PC-3 (cell line): Measurements from ENCODE around the gene SPCS2. TPM values are rescaled to one million over a fixed set of nuclear protein-coding genes. Genes with fewer than 3 reads are reported as not detected.

Experiments used
- ATAC-seq: fragments of 200-7000 bp; cut with Tn5 transposase; 2 replicates; pipeline ENCODE4 v1.9.1; 2020; ENCODE audit warnings: mild to moderate bottlenecking, moderate library complexity
- BruUV-seq: library from RNA; stranded (reverse); fragments of 400-500 nt; replicated peaks from 2 replicates; lab custom pipeline; 2021; lab: Mats Ljungman, UMichigan
- CTCF ChIA-PET: fragments of 300-600 bp; sonication (Branson Sonifier 250); formaldehyde crosslinking; loops from one replicate; lab custom pipeline; 2022; ENCODE audit warnings: antibody characterized with exemption; lab: Charles Lee
- POLR2A ChIA-PET: fragments of 300-600 bp; sonication (Branson Sonifier 250); formaldehyde crosslinking; loops from one replicate; lab custom pipeline; 2022; ENCODE audit warnings: antibody characterized with exemption; ENCODE audit not compliant: unreplicated experiment; lab: Charles Lee
- DNase-seq: peaks from one replicate; pipeline ENCODE4 v3.0.0-alpha.2; 2015
- H2AFZ ChIP-seq: fragments of 300-600 bp; sonication (generic); 2 replicates; pipeline ENCODE4 v1.6.0; 2016; ENCODE audit warnings: antibody characterized with exemption, low read length
- H3F3A ChIP-seq: fragments of 300-600 bp; sonication (generic); one replicate; pipeline ENCODE4 v1.6.0; 2017; ENCODE audit warnings: antibody characterized with exemption, low read length, control low read depth, mild to moderate bottlenecking; ENCODE audit not compliant: unreplicated experiment
- H3K27ac ChIP-seq: fragments of 300-600 bp; sonication (generic); 2 replicates; pipeline ENCODE4 v1.5.1; 2016; ENCODE audit warnings: mild to moderate bottlenecking, low read length
- H3K27me3 ChIP-seq: fragments of 300-600 bp; sonication (generic); 2 replicates; pipeline ENCODE4 v1.6.1; 2016; ENCODE audit warnings: low read length, mixed read lengths
- H3K36me3 ChIP-seq: fragments of 300-600 bp; sonication (generic); 2 replicates; pipeline ENCODE4 v1.6.1; 2016; ENCODE audit warnings: low read depth, mixed run types, low read length, mixed read lengths
- H3K4me1 ChIP-seq: fragments of 300-600 bp; sonication (generic); 2 replicates; pipeline ENCODE4 v1.5.1; 2016; ENCODE audit warnings: low read length; ENCODE audit not compliant: insufficient read depth
- H3K4me2 ChIP-seq: fragments of 300-600 bp; sonication (generic); 2 replicates; pipeline ENCODE4 v1.6.0; 2016; ENCODE audit warnings: low read length
- H3K4me3 ChIP-seq: fragments of 300-600 bp; sonication (generic); 2 replicates; pipeline ENCODE4 v1.5.1; 2016; ENCODE audit warnings: mild to moderate bottlenecking, low read length, mixed read lengths
- H3K79me2 ChIP-seq: fragments of 300-600 bp; sonication (generic); 2 replicates; pipeline ENCODE4 v1.6.1; 2017; ENCODE audit warnings: low read length, mixed read lengths
- H3K9ac ChIP-seq: fragments of 300-600 bp; sonication (generic); 2 replicates; pipeline ENCODE4 v1.6.0; 2016; ENCODE audit warnings: mild to moderate bottlenecking, low read length
- H3K9me2 ChIP-seq: fragments of 300-600 bp; sonication (generic); replicated peaks from 2 replicates; pipeline ENCODE4 v1.6.1; 2016; ENCODE audit warnings: mixed run types, low read length, mixed read lengths
- H3K9me3 ChIP-seq: fragments of 300-600 bp; sonication (generic); 2 replicates; pipeline ENCODE4 v1.6.1; 2016; ENCODE audit warnings: low read length, mixed read lengths
- H4K20me1 ChIP-seq: fragments of 300-600 bp; sonication (generic); 2 replicates; pipeline ENCODE4 v1.6.1; 2016; ENCODE audit warnings: low read length, mixed read lengths
- CTCF ChIP-seq: fragments of 300-600 bp; sonication (generic); conservative IDR thresholded peaks from 2 replicates; pipeline ENCODE4 v1.5.1; 2017; ENCODE audit warnings: antibody characterized with exemption, low read depth, mild to moderate bottlenecking, low read length
- EZH2 ChIP-seq: fragments of 300-600 bp; sonication (generic); IDR thresholded peaks from one replicate; pipeline ENCODE4 v1.6.1; 2017; ENCODE audit warnings: antibody characterized with exemption, mild to moderate bottlenecking, low read length; ENCODE audit not compliant: unreplicated experiment
- EZH2phosphoT487 ChIP-seq: fragments of 300-600 bp; sonication (generic); IDR thresholded peaks from 2 replicates; pipeline ENCODE4 v1.6.1; 2018; ENCODE audit warnings: mild to moderate bottlenecking, antibody characterized with exemption, low read length, borderline replicate concordance
- intact Hi-C: fragments of 100-400 bp; cut with micrococcal nuclease; formaldehyde crosslinking; loops from 2 replicates; pipeline ENCODE4 v1.9.0; 2023
- total RNA-seq: library from RNA; depleted of rRNA; stranded (reverse); fragments of >200 nt; gene quantifications from 2 replicates; pipeline ENCODE4 v1.2.3, GENCODE V29; 2014

SPCS2 gene
- total RNA-seq, 1 experiment from 2014 or later, result 129 TPM

GRCh38 chr11:74981888-74982287 is 32.8 kb downstream of the SPCS2 start:
- no peak for TF ChIP-seq EZH2phosphoT487
- no peak for TF ChIP-seq EZH2
- TF ChIP-seq CTCF, result no peak
- peaks cover 21% of the 10 kb centered on the region for H3K36me3 ChIP-seq
- no peak overlapping the region for H2AFZ ChIP-seq
- BruUV-seq, result no TSS peak
- no peak overlapping the region for H3K9ac ChIP-seq
- no peaks in the 10 kb centered on the region for H3K79me2 ChIP-seq
- no peak for DNase-seq
- intact Hi-C loops, result no loop called here
- CTCF ChIA-PET, result no interaction called here
- no peaks in the 10 kb centered on the region for H3K9me3 ChIP-seq
- H3K4me1 ChIP-seq, result no peaks in the 10 kb centered on the region
- no peak overlapping the region for H3K4me3 ChIP-seq
- H3K9me2 ChIP-seq, result no peaks in the 10 kb centered on the region
- no peaks in the 10 kb centered on the region for H3F3A ChIP-seq
- POLR2A ChIA-PET, result no interaction called here
- H4K20me1 ChIP-seq, result no peaks in the 10 kb centered on the region
- no peak overlapping the region for H3K4me2 ChIP-seq
- no peak for ATAC-seq
- H3K27ac ChIP-seq, result no peak overlapping the region
- H3K27me3 ChIP-seq, result no peaks in the 10 kb centered on the region

GRCh38 chr11:74984070-74984469 is 35.0 kb downstream of the SPCS2 start:
- H3K9me3 ChIP-seq, result no peaks in the 10 kb centered on the region
- H3K79me2 ChIP-seq, result no peaks in the 10 kb centered on the region; the same call in 1 of the 2 replicates
- DNase-seq, result no peak
- H3K27me3 ChIP-seq, result no peaks in the 10 kb centered on the region
- H3K9ac ChIP-seq, result no peak overlapping the region
- H3K4me2 ChIP-seq, result no peak overlapping the region
- no peak overlapping the region for H3K27ac ChIP-seq
- H3K4me1 ChIP-seq, result no peaks in the 10 kb centered on the region
- no peaks in the 10 kb centered on the region for H4K20me1 ChIP-seq
- peaks cover 11% of the 10 kb centered on the region; the same call in 1 of the 2 replicates for H3K36me3 ChIP-seq
- no TSS peak for BruUV-seq
- H3F3A ChIP-seq, result no peaks in the 10 kb centered on the region
- intact Hi-C loops, result no loop called here
- no peak overlapping the region for H3K4me3 ChIP-seq
- ChIA-PET CTCF (no interaction called here), POLR2A (no interaction called here)
- TF ChIP-seq EZH2phosphoT487, result no peak
- no peak for TF ChIP-seq CTCF
- no peak for TF ChIP-seq EZH2
- ATAC-seq, result no peak
- H3K9me2 ChIP-seq, result no peaks in the 10 kb centered on the region
- no peak overlapping the region for H2AFZ ChIP-seq

- no peaks in the 10 kb centered on the region for H4K20me1 ChIP-seq
- no peaks in the 10 kb centered on the region for H3K9me3 ChIP-seq
- H3K4me1 ChIP-seq, result peaks cover 4% of the 10 kb centered on the region
- ChIA-PET POLR2A (no interaction called here), CTCF (no interaction called here)
- H3K9me2 ChIP-seq, result no peaks in the 10 kb centered on the region
- no peak overlapping the region for H3K4me2 ChIP-seq
- H3K27ac ChIP-seq, result no peak overlapping the region
- ATAC-seq (no peak), DNase-seq (no peak)
- no peak for TF ChIP-seq EZH2
- H3K36me3 ChIP-seq, result peaks cover 7% of the 10 kb centered on the region; the same call in 1 of the 2 replicates
- no peak overlapping the region for H3K4me3 ChIP-seq
- intact Hi-C loops, result loop anchor here (5.0 kb wide), 1 partner anchor 57 kb away; no protein-coding TSS in a partner anchor
- no peak overlapping the region for H2AFZ ChIP-seq
- BruUV-seq, result no TSS peak
- peaks cover 7% of the 10 kb centered on the region for H3K79me2 ChIP-seq
- no peaks in the 10 kb centered on the region for H3K27me3 ChIP-seq
- H3K9ac ChIP-seq, result no peak overlapping the region
- H3F3A ChIP-seq, result no peaks in the 10 kb centered on the region
These were observed 35.7 kb downstream of the SPCS2 start for GRCh38 chr11:74984730-74985129.
